Activated CD4-positive, alpha-beta memory T cell treated with anti-CD3 and anti-CD28 coated beads for 36 hours (primary cell): ENCODE data around the gene KRTAP5-6. TPM values are rescaled to one million over a fixed set of nuclear protein-coding genes. Genes with fewer than 3 reads are reported as not detected.

Experiments used
- CTCF ChIA-PET: fragments of 350-600 bp; sonication (Branson Sonifier 250); formaldehyde crosslinking; loops from one replicate; lab custom pipeline; 2021; ENCODE audit warnings: antibody characterized with exemption, inconsistent platforms; lab: Charles Lee
- POLR2A ChIA-PET: fragments of 350-600 bp; sonication (Branson Sonifier 250); formaldehyde crosslinking; loops from one replicate; lab custom pipeline; 2021; ENCODE audit warnings: antibody characterized with exemption; lab: Charles Lee
- DNase-seq: peaks from one replicate; pipeline ENCODE4 v3.0.0-alpha.2; 2020
- H3K27ac Mint-ChIP-seq: one replicate; pipeline ENCODE4 v1.8.0; 2021; ENCODE audit warnings: mixed read lengths
- H3K27me3 Mint-ChIP-seq: one replicate; pipeline ENCODE4 v1.8.0; 2021; ENCODE audit warnings: mixed read lengths
- H3K36me3 Mint-ChIP-seq: one replicate; pipeline ENCODE4 v1.8.0; 2021; ENCODE audit warnings: mixed read lengths
- H3K4me1 Mint-ChIP-seq: one replicate; pipeline ENCODE4 v1.8.0; 2021; ENCODE audit warnings: low read depth, mixed read lengths
- H3K4me3 Mint-ChIP-seq: one replicate; pipeline ENCODE4 v1.8.0; 2021; ENCODE audit warnings: mild to moderate bottlenecking, mixed read lengths
- H3K9me3 Mint-ChIP-seq: one replicate; pipeline ENCODE4 v1.8.0; 2021; ENCODE audit warnings: mixed read lengths
- intact Hi-C: fragments of 100-400 bp; cut with micrococcal nuclease; formaldehyde crosslinking; loops from one replicate; pipeline ENCODE4 v1.15.1; 2023
- total RNA-seq, 2 experiments: library from RNA; stranded (reverse); gene quantifications; one replicate each; pipeline ENCODE4 v1.2.3, GENCODE V29; 2021

Gene KRTAP5-6
- total RNA-seq, result not detected

- ChIA-PET POLR2A (no interaction called here), CTCF (interaction anchor here (1.0 to 6.0 kb wide), 2 partner anchors 44 to 136 kb away, joined by 5 to 48 read pairs; no protein-coding TSS in a partner anchor)
- H3K4me1 Mint-ChIP-seq, result peaks cover 15% of the 10 kb centered on the region
- intact Hi-C loops, result no loop called here
- peaks cover 13% of the 10 kb centered on the region for H3K27me3 Mint-ChIP-seq
- no peaks in the 10 kb centered on the region for H3K36me3 Mint-ChIP-seq
- H3K27ac Mint-ChIP-seq, result no peak within 1 kb of the TSS
- DNase-seq, result no peak
- H3K4me3 Mint-ChIP-seq, result no peak within 1 kb of the TSS
- H3K9me3 Mint-ChIP-seq, result peaks cover 7% of the 10 kb centered on the region
Measured at GRCh38 chr11:1696608-1697570, at the start of gene KRTAP5-6. Gene KRTAP5-6 (plus strand): TSS chr11:1697195. CDS start chr11:1697246, 51 bp downstream.

GRCh38 chr11:1647901-1648652 lies 48.9 kb upstream of the KRTAP5-6 start:
- intact Hi-C loops, result no loop called here
- H3K4me1 Mint-ChIP-seq, result no peaks in the 10 kb centered on the region
- no peak overlapping the region for H3K27ac Mint-ChIP-seq
- no peaks in the 10 kb centered on the region for H3K36me3 Mint-ChIP-seq
- CTCF ChIA-PET, result no interaction called here
- H3K4me3 Mint-ChIP-seq, result no peak overlapping the region
- POLR2A ChIA-PET, result no interaction called here
- DNase-seq, result no peak
- H3K9me3 Mint-ChIP-seq, result no peaks in the 10 kb centered on the region
- no peaks in the 10 kb centered on the region for H3K27me3 Mint-ChIP-seq

GRCh38 chr11:1648653-1649420 lies 48.2 kb upstream of the KRTAP5-6 start:
- Mint-ChIP-seq H3K36me3 (no peaks in the 10 kb centered on the region), H3K9me3 (no peaks in the 10 kb centered on the region), H3K27ac (no peak overlapping the region), H3K27me3 (peaks cover 1% of the 10 kb centered on the region), H3K4me3 (no peak overlapping the region), H3K4me1 (no peaks in the 10 kb centered on the region)
- intact Hi-C loops, result no loop called here
- POLR2A ChIA-PET, result no interaction called here
- CTCF ChIA-PET, result no interaction called here
- DNase-seq, result no peak

GRCh38 chr11:1650034-1650917 lies 46.7 kb upstream of the KRTAP5-6 start:
- intact Hi-C loops, result loop anchor here (5.0 kb wide), 1 partner anchor 42 kb away; no protein-coding TSS in a partner anchor
- Mint-ChIP-seq H3K27ac (no peak overlapping the region), H3K9me3 (no peaks in the 10 kb centered on the region), H3K27me3 (peaks cover 11% of the 10 kb centered on the region), H3K4me1 (no peaks in the 10 kb centered on the region), H3K36me3 (no peaks in the 10 kb centered on the region), H3K4me3 (no peak overlapping the region)
- CTCF ChIA-PET, result interaction anchor here (0.6 to 6.7 kb wide), 7 partner anchors 11 to 501 kb away, joined by 3 to 102 read pairs (median 11); partner anchors contain the start of gene SYT8
- no peak for DNase-seq
- POLR2A ChIA-PET, result no interaction called here

GRCh38 chr11:1650918-1651262 lies 46.1 kb upstream of the KRTAP5-6 start:
- DNase-seq, result no peak
- H3K4me1 Mint-ChIP-seq, result no peaks in the 10 kb centered on the region
- CTCF ChIA-PET, result interaction anchor here (0.7 to 6.7 kb wide), 6 partner anchors 43 to 500 kb away, joined by 3 to 102 read pairs (median 12); partner anchors contain the start of gene SYT8

GRCh38 chr11:1651411-1651980 lies 45.5 kb upstream of the KRTAP5-6 start:
- H3K9me3 Mint-ChIP-seq, result no peaks in the 10 kb centered on the region
- H3K36me3 Mint-ChIP-seq, result no peaks in the 10 kb centered on the region
- H3K4me1 Mint-ChIP-seq, result no peaks in the 10 kb centered on the region
- H3K27me3 Mint-ChIP-seq, result peaks cover 18% of the 10 kb centered on the region
- intact Hi-C loops, result loop anchor here (5.0 kb wide), 1 partner anchor 41 kb away; no protein-coding TSS in a partner anchor
- ChIA-PET CTCF (interaction anchor here (1.7 to 6.7 kb wide), 5 partner anchors 26 to 500 kb away, joined by 6 to 102 read pairs (median 13); partner anchors contain the start of gene SYT8), POLR2A (no interaction called here)
- no peak overlapping the region for H3K27ac Mint-ChIP-seq
- no peak for DNase-seq
- no peak overlapping the region for H3K4me3 Mint-ChIP-seq

More at GRCh38 chr11:1650918-1651262, 46.1 kb upstream of the KRTAP5-6 start:
- POLR2A ChIA-PET, result no interaction called here
- peaks cover 16% of the 10 kb centered on the region for H3K27me3 Mint-ChIP-seq
- no peak overlapping the region for H3K27ac Mint-ChIP-seq
- H3K9me3 Mint-ChIP-seq, result no peaks in the 10 kb centered on the region
- H3K36me3 Mint-ChIP-seq, result no peaks in the 10 kb centered on the region
- intact Hi-C loops, result loop anchor here (5.0 kb wide), 1 partner anchor 41 kb away; no protein-coding TSS in a partner anchor
- no peak overlapping the region for H3K4me3 Mint-ChIP-seq

- H3K27me3 Mint-ChIP-seq, result peaks cover 20% of the 10 kb centered on the region
- no peak overlapping the region for H3K27ac Mint-ChIP-seq
- no peaks in the 10 kb centered on the region for H3K36me3 Mint-ChIP-seq
- CTCF ChIA-PET, result interaction anchor here (0.6 to 6.7 kb wide), 59 partner anchors 10 to 1559 kb away, joined by 3 to 104 read pairs (median 6); partner anchors contain the start of genes PRR33 and SYT8
- POLR2A ChIA-PET, result interaction anchor here (1.1 kb wide), 1 partner anchor 41 kb away, joined by 3 read pairs; no protein-coding TSS in a partner anchor
- no peaks in the 10 kb centered on the region for H3K4me1 Mint-ChIP-seq
- intact Hi-C loops, result loop anchor here (2.0 to 5.0 kb wide), 2 partner anchors 40 to 181 kb away; no protein-coding TSS in a partner anchor
- H3K9me3 Mint-ChIP-seq, result no peaks in the 10 kb centered on the region
- DNase-seq, result peak; percentile 6
- H3K4me3 Mint-ChIP-seq, result no peak overlapping the region
Measured at GRCh38 chr11:1652026-1652425, 45.0 kb upstream of the KRTAP5-6 start.

GRCh38 chr11:1652442-1652770 lies 44.6 kb upstream of the KRTAP5-6 start:
- H3K36me3 Mint-ChIP-seq, result no peaks in the 10 kb centered on the region
- no peak overlapping the region for H3K27ac Mint-ChIP-seq
- no peak for DNase-seq
- no peak overlapping the region for H3K4me3 Mint-ChIP-seq
- H3K9me3 Mint-ChIP-seq, result no peaks in the 10 kb centered on the region
- H3K27me3 Mint-ChIP-seq, result peaks cover 20% of the 10 kb centered on the region
- ChIA-PET CTCF (interaction anchor here (0.6 to 6.7 kb wide), 62 partner anchors 10 to 1558 kb away, joined by 3 to 104 read pairs (median 5); partner anchors contain the start of genes KRTAP5-6, PRR33 and SYT8), POLR2A (interaction anchor here (1.1 kb wide), 1 partner anchor 41 kb away, joined by 3 read pairs; no protein-coding TSS in a partner anchor)
- intact Hi-C loops, result loop anchor here (2.0 to 5.0 kb wide), 2 partner anchors 40 to 180 kb away; no protein-coding TSS in a partner anchor
- H3K4me1 Mint-ChIP-seq, result no peaks in the 10 kb centered on the region

- H3K4me3 Mint-ChIP-seq, result no peak overlapping the region
- CTCF ChIA-PET, result interaction anchor here (0.6 to 6.7 kb wide), 64 partner anchors 11 to 1558 kb away, joined by 3 to 104 read pairs (median 5); partner anchors contain the start of genes KRTAP5-6, PRR33 and SYT8
- POLR2A ChIA-PET, result interaction anchor here (1.1 kb wide), 1 partner anchor 40 kb away, joined by 3 read pairs; no protein-coding TSS in a partner anchor
- no peaks in the 10 kb centered on the region for H3K36me3 Mint-ChIP-seq
- DNase-seq, result peak; percentile 79
- H3K4me1 Mint-ChIP-seq, result no peaks in the 10 kb centered on the region
- no peak overlapping the region for H3K27ac Mint-ChIP-seq
- no peaks in the 10 kb centered on the region for H3K9me3 Mint-ChIP-seq
- intact Hi-C loops, result loop anchor here (2.0 to 5.0 kb wide), 2 partner anchors 39 to 180 kb away; no protein-coding TSS in a partner anchor
- peaks cover 20% of the 10 kb centered on the region for H3K27me3 Mint-ChIP-seq
Measured at GRCh38 chr11:1652771-1653540, 44.0 kb upstream of the KRTAP5-6 start.
